Spleen (tissue), 11 donors: ENCODE results near the gene POLN. TPM values are rescaled to one million over a fixed set of nuclear protein-coding genes. Genes with fewer than 3 reads are reported as not detected.

ENCODE experiments used
- DNase-seq: peaks from one replicate; pipeline ENCODE4 v3.0.0-alpha.2; 2020
- H3K27ac ChIP-seq, 8 donors: fragments of 200-600 bp; sonication (generic) in 7 of 8; 1 replicate in 4 of 8; 2 replicates in 4 of 8; pipeline versions ENCODE4 v1.5.0 to v1.8.0; 2016 to 2021; ENCODE audit warnings: inconsistent platforms in 4 of 8, mild to moderate bottlenecking in 4 of 8, moderate library complexity in 1 of 8
- H3K27me3 ChIP-seq, 7 donors: fragments of 200-600 bp; sonication (generic) in 6 of 7; replicated peaks in 1 of 7; 1 replicate in 4 of 7; 2 replicates in 3 of 7; pipeline versions ENCODE4 v1.5.0 to v1.8.0; 2016 to 2021; ENCODE audit warnings: inconsistent platforms in 3 of 7, mild to moderate bottlenecking in 1 of 7
- H3K36me3 ChIP-seq, 6 donors: fragments of 200-600 bp; sonication (generic) in 5 of 6; 1 replicate in 4 of 6; 2 replicates in 2 of 6; pipeline versions ENCODE4 v1.5.0 to v1.8.0; 2016 to 2021; ENCODE audit warnings: inconsistent platforms in 2 of 6
- H3K4me1 ChIP-seq, 6 donors: fragments of 200-600 bp; sonication (generic) in 5 of 6; 1 replicate in 3 of 6; 2 replicates in 3 of 6; pipeline versions ENCODE4 v1.5.0 to v1.8.0; 2016 to 2021; ENCODE audit warnings: inconsistent platforms in 3 of 6
- H3K4me3 ChIP-seq, 8 donors: fragments of 200-600 bp; sonication (generic) in 7 of 8; 1 replicate in 4 of 8; 2 replicates in 4 of 8; pipeline versions ENCODE4 v1.5.0 to v1.8.0; 2016 to 2021; ENCODE audit warnings: inconsistent platforms in 4 of 8, mild to moderate bottlenecking in 4 of 8, moderate library complexity in 2 of 8
- H3K9me3 ChIP-seq, 8 donors: fragments of 200-600 bp; sonication (generic) in 7 of 8; 1 replicate in 4 of 8; 2 replicates in 4 of 8; pipeline versions ENCODE4 v1.5.0 to v1.8.0; 2016 to 2021; ENCODE audit warnings: inconsistent platforms in 4 of 8
- POLR2A ChIP-seq, 3 donors: fragments of 450-650 bp; IDR thresholded peaks; one replicate each; pipeline ENCODE4 v1.5.1; 2017; ENCODE audit warnings: antibody characterized with exemption in 3 of 3, mild to moderate bottlenecking in 1 of 3
- POLR2AphosphoS5 ChIP-seq, 3 donors: sonication (generic); formaldehyde crosslinking; IDR thresholded peaks; one replicate each; pipeline ENCODE4 v1.5.1; 2017; ENCODE audit warnings: antibody characterized with exemption in 3 of 3
- WGBS, 5 donors: extraction: QIAGEN DNeasy Blood & Tissue Kit in 3 of 5; methylation state at CpG; one replicate each; pipeline versions ENCODE4 v1.1.5 to v1.1.7; 2013 to 2018; 5-methylcytosine and 5-hydroxymethylcytosine counted together
- intact Hi-C: fragments of 100-400 bp; cut with DNase I; formaldehyde crosslinking; loops from one replicate; pipeline ENCODE4 v1.15.0; 2023; ENCODE audit warnings: low total_unique reads
- polyA plus RNA-seq, 3 donors: library from polyadenylated mRNA; stranded (reverse); fragments of 200-250 nt; gene quantifications; one replicate each; pipeline ENCODE4 v1.2.1, GENCODE V29; 2013
- total RNA-seq, 7 donors: library from RNA; depleted of rRNA in 3 of 7; stranded (reverse); fragments of >200 nt in 3 of 7; fragmentation: NEBNext Ultra II Directional in 4 of 7; extraction: Animal tissue kit (Norgen Biotek cat#: 25700) in 4 of 7; gene quantifications; one replicate each; pipeline versions ENCODE4 v1.1.0 to v1.2.1, GENCODE V29; 2016 to 2021
- TF ChIP-seq, protein P1 (sequence below), 11 experiments: fragments of 200-600 bp in 7 of 11; fragments of 450-650 bp in 4 of 11; sonication (generic) in 4 of 11; IDR thresholded peaks in 8 of 11; conservative IDR thresholded peaks in 3 of 11; 1 replicate in 7 of 11; 2 replicates in 4 of 11; pipeline versions ENCODE4 v1.4.0 to v1.8.0; 2016 to 2021; ENCODE audit warnings: antibody characterized with exemption in 11 of 11, inconsistent platforms in 4 of 11, mild to moderate bottlenecking in 1 of 11
- donor health status: healthy with polysubstance abuse.
- donor health status: DM: no; HTN: no; CAD: no; lungs with moderate emphysema.
- donor health status: DM: no; HTN: no; CAD: no.
- donor health status: Bipolar disorder and iron deficiency.
- donor health status: healthy.
- donor health status: DM: no; HTN: no; CAD: no.
- donor health status: DM: yes; HTN: yes; CAD: no.

POLN gene
- total and polyA plus RNA-seq, 10 donors: 1.2 to 3.5 (median 2.5) TPM

DNA sequence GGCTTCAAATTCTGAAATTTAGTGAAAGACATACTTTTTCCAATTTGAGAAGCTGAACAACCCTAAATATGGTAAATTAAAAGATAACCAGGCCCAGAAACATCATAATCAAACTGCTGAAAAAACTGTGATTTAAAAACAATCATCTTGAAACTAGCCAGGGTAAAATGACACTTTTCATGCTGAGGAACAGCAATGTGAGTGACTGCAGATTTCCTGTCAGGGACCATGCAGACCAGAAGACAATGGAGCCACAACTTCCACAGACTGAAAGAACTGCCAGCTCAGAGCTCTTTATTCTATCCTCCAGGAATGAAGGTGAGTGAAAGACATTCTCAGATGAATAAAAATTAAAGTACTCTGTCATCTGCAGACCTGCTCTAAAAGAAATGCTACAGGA lies 109.5 kb downstream of the POLN start:
- intact Hi-C loops: no loop called here
- H3K4me3 ChIP-seq: no peak overlapping the region
- H3K36me3 ChIP-seq: no peaks in the 10 kb centered on the region
- no peak for DNase-seq
- peaks cover 0 to 8% (median 6%) of the 10 kb centered on the region in 6 donors for H3K4me1 ChIP-seq
- H3K27me3 ChIP-seq: no peaks in the 10 kb centered on the region
- peaks cover 10 to 26% (median 21%) of the 10 kb centered on the region in 8 donors for H3K9me3 ChIP-seq
- no peak overlapping the region for H3K27ac ChIP-seq
- TF ChIP-seq, protein P1, sequence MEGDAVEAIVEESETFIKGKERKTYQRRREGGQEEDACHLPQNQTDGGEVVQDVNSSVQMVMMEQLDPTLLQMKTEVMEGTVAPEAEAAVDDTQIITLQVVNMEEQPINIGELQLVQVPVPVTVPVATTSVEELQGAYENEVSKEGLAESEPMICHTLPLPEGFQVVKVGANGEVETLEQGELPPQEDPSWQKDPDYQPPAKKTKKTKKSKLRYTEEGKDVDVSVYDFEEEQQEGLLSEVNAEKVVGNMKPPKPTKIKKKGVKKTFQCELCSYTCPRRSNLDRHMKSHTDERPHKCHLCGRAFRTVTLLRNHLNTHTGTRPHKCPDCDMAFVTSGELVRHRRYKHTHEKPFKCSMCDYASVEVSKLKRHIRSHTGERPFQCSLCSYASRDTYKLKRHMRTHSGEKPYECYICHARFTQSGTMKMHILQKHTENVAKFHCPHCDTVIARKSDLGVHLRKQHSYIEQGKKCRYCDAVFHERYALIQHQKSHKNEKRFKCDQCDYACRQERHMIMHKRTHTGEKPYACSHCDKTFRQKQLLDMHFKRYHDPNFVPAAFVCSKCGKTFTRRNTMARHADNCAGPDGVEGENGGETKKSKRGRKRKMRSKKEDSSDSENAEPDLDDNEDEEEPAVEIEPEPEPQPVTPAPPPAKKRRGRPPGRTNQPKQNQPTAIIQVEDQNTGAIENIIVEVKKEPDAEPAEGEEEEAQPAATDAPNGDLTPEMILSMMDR (IDR thresholded peaks at IDR 0.05 in 8 of 11, conservative IDR thresholded peaks at IDR 0.05 in 3 of 11): no peak
- TF ChIP-seq POLR2AphosphoS5 (IDR thresholded peaks at IDR 0.05) (no peak), POLR2A (IDR thresholded peaks at IDR 0.05) (no peak)

DNA sequence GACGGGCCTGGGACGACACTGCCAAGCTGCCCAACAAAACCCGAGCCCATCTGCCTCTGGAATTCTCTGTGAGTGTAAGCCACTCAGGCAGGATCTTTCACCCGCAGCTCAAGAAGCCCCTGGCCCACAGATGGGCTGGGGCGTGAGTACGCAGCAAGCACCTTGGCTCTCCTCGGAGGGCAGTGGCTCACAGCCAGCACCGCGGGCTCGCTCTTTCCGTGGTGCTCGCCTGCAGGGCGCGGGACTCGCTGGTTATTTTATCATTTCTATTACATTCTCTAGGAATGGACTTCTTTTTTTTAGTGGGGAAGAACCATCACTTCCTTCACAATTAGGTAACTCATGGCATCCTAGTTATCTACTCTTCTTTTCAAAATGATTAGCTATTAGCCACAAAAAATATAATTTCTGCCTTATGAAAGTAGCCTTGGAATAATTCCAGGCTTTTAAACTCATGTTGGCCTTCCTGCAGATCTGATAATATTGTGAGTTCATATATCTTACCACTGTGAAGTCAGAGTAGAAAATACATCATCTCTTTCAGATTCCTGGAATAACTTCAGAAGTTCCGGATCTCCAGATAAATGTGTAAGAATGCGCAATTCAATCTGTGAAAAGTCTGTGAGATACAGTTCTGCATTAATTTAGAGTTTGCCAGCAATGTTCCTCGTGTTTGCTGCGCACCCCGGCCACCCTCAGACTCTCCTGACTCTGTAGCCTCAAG lies 114.2 kb downstream of the POLN start:
- TF ChIP-seq POLR2A (IDR thresholded peaks at IDR 0.05) (no peak), POLR2AphosphoS5 (IDR thresholded peaks at IDR 0.05) (no peak)
- TF ChIP-seq, protein P1 (IDR thresholded peaks at IDR 0.05 in 8 of 11, conservative IDR thresholded peaks at IDR 0.05 in 3 of 11): no peak
- H3K4me1 ChIP-seq: no peaks in the 10 kb centered on the region
- no peak overlapping the region for H3K27ac ChIP-seq
- intact Hi-C loops: no loop called here
- no peak overlapping the region for H3K4me3 ChIP-seq
- no peaks in the 10 kb centered on the region for H3K27me3 ChIP-seq
- DNase-seq: no peak
- H3K9me3 ChIP-seq: peaks cover 10 to 20% (median 16%) of the 10 kb centered on the region in 8 donors
- H3K36me3 ChIP-seq: no peaks in the 10 kb centered on the region
- WGBS, 5 donors: 91 to 93% (median 92%) methylated on average over 20 of the region's 20 CpGs

DNA sequence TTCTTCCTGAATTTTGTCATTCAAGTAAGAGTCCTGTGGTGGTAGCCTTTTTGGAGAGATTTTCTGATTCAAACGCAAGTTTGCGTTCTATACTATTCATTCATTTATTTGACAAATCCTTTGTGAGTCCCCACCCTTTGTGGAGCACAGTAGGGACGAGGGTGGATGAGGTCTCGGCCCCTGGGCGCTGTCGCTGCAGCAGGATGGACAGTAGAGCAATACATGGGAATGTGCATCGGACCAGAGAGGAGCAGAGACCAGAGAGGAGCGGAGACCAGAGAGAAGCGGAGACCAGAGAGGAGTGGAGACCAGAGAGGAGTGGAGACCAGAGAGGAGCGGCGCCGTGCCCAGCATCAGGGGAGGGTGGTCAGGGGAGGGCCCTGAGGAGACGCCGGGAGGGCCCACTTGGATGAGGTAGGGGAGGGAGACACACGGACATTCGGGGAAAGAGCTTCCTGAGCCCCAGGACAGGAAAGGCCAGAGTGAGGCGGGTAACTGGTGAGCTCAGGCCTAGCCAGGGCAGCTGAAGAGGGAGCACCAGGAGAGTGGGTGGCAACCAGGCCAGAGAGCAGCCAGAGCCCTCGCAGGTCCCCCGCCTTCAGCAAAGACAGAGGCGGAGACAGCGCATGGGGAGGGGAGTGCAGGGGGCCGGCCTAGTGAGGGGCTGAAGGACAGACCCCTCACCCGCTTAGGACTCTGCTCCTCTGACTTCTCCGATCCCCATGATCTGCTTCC lies 115.4 kb downstream of the POLN start:
- Histone ChIP-seq H3K27ac (no peak overlapping the region), H3K4me1 (no peaks in the 10 kb centered on the region), H3K27me3 (no peaks in the 10 kb centered on the region), H3K4me3 (no peak overlapping the region), H3K36me3 (no peaks in the 10 kb centered on the region), H3K9me3 (peaks cover 0 to 7% (median 3%) of the 10 kb centered on the region in 8 donors)
- WGBS, 5 donors: 89 to 92% (median 91%) methylated on average over 23 to 24 of the region's 24 CpGs
- TF ChIP-seq POLR2A (IDR thresholded peaks at IDR 0.05) (no peak), POLR2AphosphoS5 (IDR thresholded peaks at IDR 0.05) (no peak)
- TF ChIP-seq, protein P1 (IDR thresholded peaks at IDR 0.05 in 8 of 11, conservative IDR thresholded peaks at IDR 0.05 in 3 of 11): no peak
- intact Hi-C loops: no loop called here
- DNase-seq: no peak

DNA sequence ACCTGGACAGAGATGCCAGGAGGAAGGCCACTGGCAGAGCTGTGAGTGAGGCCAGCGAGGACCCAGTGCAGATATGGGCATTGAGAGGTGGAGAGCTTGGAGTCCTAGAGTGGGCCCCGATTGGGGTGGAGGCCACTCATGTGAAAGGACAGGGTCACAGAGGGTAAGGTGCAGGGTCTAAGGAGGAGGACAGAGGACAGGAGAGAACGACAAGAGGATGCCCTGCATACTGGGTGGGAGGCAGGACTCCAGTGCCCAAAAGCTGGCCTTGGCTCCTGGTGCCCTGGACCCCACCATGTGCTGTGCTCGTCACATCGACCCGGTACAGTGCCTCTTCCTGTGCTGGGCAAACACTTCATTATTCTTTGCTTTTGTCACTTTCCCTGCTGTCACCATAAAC lies 116.1 kb downstream of the POLN start:
- intact Hi-C loops: no loop called here
- Histone ChIP-seq H3K27me3 (no peaks in the 10 kb centered on the region), H3K4me1 (no peaks in the 10 kb centered on the region), H3K36me3 (no peaks in the 10 kb centered on the region), H3K9me3 (peaks cover 0 to 2% (median 0%) of the 10 kb centered on the region in 8 donors), H3K4me3 (no peak overlapping the region), H3K27ac (no peak overlapping the region)
- 66 to 84% (median 69%) methylated on average over 6 of the region's 6 CpGs for WGBS, 5 donors
- no peak for DNase-seq
- no peak for TF ChIP-seq POLR2A (IDR thresholded peaks at IDR 0.05)
- TF ChIP-seq, protein P1 (IDR thresholded peaks at IDR 0.05 in 8 of 11, conservative IDR thresholded peaks at IDR 0.05 in 3 of 11): no peak
- TF ChIP-seq POLR2AphosphoS5 (IDR thresholded peaks at IDR 0.05): no peak
